B cell (primary cell): Measurements from ENCODE around the gene FAM237A.

Source experiments
- EZH2 ChIP-seq: IDR thresholded peaks from 2 replicates; pipeline ENCODE4 v1.6.1; 2012; ENCODE audit warnings: borderline replicate concordance, low read depth, mild to moderate bottlenecking, moderate library complexity, low read length; ENCODE audit not compliant: insufficient read depth, poor library complexity, severe bottlenecking
- TF ChIP-seq, protein P1 (sequence below): fragments of 200-600 bp; IDR thresholded peaks from one replicate; pipeline ENCODE4 v1.8.0; 2022; ENCODE audit warnings: antibody characterized with exemption, mild to moderate bottlenecking

DNA sequence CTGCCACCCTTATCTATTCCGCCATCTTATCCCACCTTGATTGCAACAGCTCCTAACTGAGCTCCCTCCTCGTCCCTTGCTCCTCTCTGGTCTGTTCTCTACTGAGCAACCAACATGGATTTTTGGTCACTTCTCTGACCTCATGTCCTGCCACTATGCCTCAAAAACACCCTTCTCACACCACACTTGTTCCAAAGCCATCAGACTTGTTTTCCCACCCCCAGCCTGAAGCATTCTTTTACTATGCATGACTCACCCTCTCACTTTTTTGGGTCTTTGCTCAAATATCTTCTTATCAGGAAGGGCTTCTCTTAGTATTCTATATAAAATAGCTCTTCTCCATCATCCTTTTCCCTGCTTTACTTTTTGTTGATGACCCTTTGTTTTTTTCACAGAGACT, 2.7 kb upstream of the FAM237A start:
- TF ChIP-seq EZH2 = no peak
- TF ChIP-seq, protein P1, sequence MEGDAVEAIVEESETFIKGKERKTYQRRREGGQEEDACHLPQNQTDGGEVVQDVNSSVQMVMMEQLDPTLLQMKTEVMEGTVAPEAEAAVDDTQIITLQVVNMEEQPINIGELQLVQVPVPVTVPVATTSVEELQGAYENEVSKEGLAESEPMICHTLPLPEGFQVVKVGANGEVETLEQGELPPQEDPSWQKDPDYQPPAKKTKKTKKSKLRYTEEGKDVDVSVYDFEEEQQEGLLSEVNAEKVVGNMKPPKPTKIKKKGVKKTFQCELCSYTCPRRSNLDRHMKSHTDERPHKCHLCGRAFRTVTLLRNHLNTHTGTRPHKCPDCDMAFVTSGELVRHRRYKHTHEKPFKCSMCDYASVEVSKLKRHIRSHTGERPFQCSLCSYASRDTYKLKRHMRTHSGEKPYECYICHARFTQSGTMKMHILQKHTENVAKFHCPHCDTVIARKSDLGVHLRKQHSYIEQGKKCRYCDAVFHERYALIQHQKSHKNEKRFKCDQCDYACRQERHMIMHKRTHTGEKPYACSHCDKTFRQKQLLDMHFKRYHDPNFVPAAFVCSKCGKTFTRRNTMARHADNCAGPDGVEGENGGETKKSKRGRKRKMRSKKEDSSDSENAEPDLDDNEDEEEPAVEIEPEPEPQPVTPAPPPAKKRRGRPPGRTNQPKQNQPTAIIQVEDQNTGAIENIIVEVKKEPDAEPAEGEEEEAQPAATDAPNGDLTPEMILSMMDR = no peak
